Liver (tissue), 9 donors: Measurements from ENCODE around the gene ATP8B3. TPM values are rescaled to one million over a fixed set of nuclear protein-coding genes. Genes with fewer than 3 reads are reported as not detected.
A peak's percentile ranks its signal among the peaks of the same experiment; 100 is the strongest.

Source experiments
- DNase-seq: peaks from one replicate; pipeline ENCODE4 v3.0.0-alpha.2; 2017; ENCODE audit warnings: low spot score
- H3K27ac ChIP-seq, 2 donors: one replicate each; pipeline ENCODE4 v1.7.0; 2013; ENCODE audit warnings: inconsistent platforms in 2 of 2, low read length in 2 of 2, control low read depth in 1 of 2, low read depth in 1 of 2, mild to moderate bottlenecking in 1 of 2
- H3K27me3 ChIP-seq, 4 donors: one replicate each; pipeline versions ENCODE4 v1.6.1 to v1.7.0; 2013; ENCODE audit warnings: low read length in 3 of 4, inconsistent platforms in 1 of 4, mild to moderate bottlenecking in 1 of 4, moderate library complexity in 1 of 4; ENCODE audit not compliant: control insufficient read depth in 4 of 4, insufficient read depth in 4 of 4
- H3K36me3 ChIP-seq, 4 donors: one replicate each; pipeline versions ENCODE4 v1.6.1 to v1.7.0; 2013; ENCODE audit warnings: low read length in 3 of 4, mild to moderate bottlenecking in 3 of 4, low read depth in 1 of 4, moderate library complexity in 1 of 4; ENCODE audit not compliant: control insufficient read depth in 4 of 4, insufficient read depth in 3 of 4
- H3K4me1 ChIP-seq, 4 donors: one replicate each; pipeline versions ENCODE4 v1.6.1 to v1.7.0; 2013; ENCODE audit warnings: low read length in 3 of 4, mild to moderate bottlenecking in 3 of 4, moderate library complexity in 1 of 4; ENCODE audit not compliant: control insufficient read depth in 4 of 4, insufficient read depth in 4 of 4
- H3K4me3 ChIP-seq, 3 donors: one replicate each; pipeline versions ENCODE4 v1.6.1 to v1.7.0; 2013; ENCODE audit warnings: low read length in 3 of 3, control low read depth in 1 of 3, low read depth in 1 of 3, mild to moderate bottlenecking in 1 of 3
- H3K9ac ChIP-seq, 2 donors: one replicate each; pipeline ENCODE4 v1.7.0; 2013; ENCODE audit warnings: low read length in 2 of 2, mild to moderate bottlenecking in 2 of 2, moderate library complexity in 2 of 2, control low read depth in 1 of 2, low read depth in 1 of 2
- H3K9me3 ChIP-seq, 4 donors: one replicate each; pipeline versions ENCODE4 v1.6.1 to v1.7.0; 2013; ENCODE audit warnings: low read length in 3 of 4; ENCODE audit not compliant: control insufficient read depth in 4 of 4
- EGR1 ChIP-seq, 2 donors: IDR thresholded peaks; 2 replicates each; pipeline ENCODE4 v1.6.1; 2016 to 2018; ENCODE audit warnings: antibody characterized with exemption in 2 of 2, low read depth in 2 of 2
- FOXA1 ChIP-seq: IDR thresholded peaks from 2 replicates; pipeline ENCODE4 v1.6.1; 2016; ENCODE audit warnings: antibody characterized with exemption
- FOXA2 ChIP-seq: IDR thresholded peaks from 2 replicates; pipeline ENCODE4 v1.6.1; 2016; ENCODE audit warnings: antibody characterized with exemption
- GABPA ChIP-seq, 2 donors: IDR thresholded peaks in 1 of 2; conservative IDR thresholded peaks in 1 of 2; 2 replicates each; pipeline ENCODE4 v1.6.1; 2016; ENCODE audit warnings: antibody characterized with exemption in 2 of 2, mild to moderate bottlenecking in 1 of 2, moderate library complexity in 1 of 2
- HNF4A ChIP-seq, 2 donors: conservative IDR thresholded peaks; 2 replicates each; pipeline ENCODE4 v1.6.1; 2016; ENCODE audit warnings: antibody characterized with exemption in 2 of 2, mild to moderate bottlenecking in 2 of 2
- HNF4G ChIP-seq: IDR thresholded peaks from 2 replicates; pipeline ENCODE4 v1.6.1; 2016; ENCODE audit warnings: antibody characterized with exemption
- JUND ChIP-seq, 2 donors: IDR thresholded peaks; 2 replicates each; pipeline ENCODE4 v1.6.1; 2016; ENCODE audit warnings: antibody characterized with exemption in 2 of 2
- NR2F2 ChIP-seq: IDR thresholded peaks from 2 replicates; pipeline ENCODE4 v1.6.1; 2016; ENCODE audit warnings: antibody characterized with exemption
- RAD21 ChIP-seq, 2 donors: IDR thresholded peaks; 2 replicates each; pipeline ENCODE4 v1.6.1; 2016; ENCODE audit warnings: antibody characterized with exemption in 2 of 2, mild to moderate bottlenecking in 2 of 2
- SP1 ChIP-seq: IDR thresholded peaks from 2 replicates; pipeline ENCODE4 v1.6.1; 2018; ENCODE audit warnings: antibody characterized with exemption, mild to moderate bottlenecking
- TAF1 ChIP-seq: conservative IDR thresholded peaks from 2 replicates; pipeline ENCODE4 v1.6.1; 2016; ENCODE audit warnings: antibody characterized with exemption, mild to moderate bottlenecking
- YY1 ChIP-seq: IDR thresholded peaks from 2 replicates; pipeline ENCODE4 v1.6.1; 2016; ENCODE audit warnings: antibody characterized with exemption, mild to moderate bottlenecking
- WGBS: extraction: QIAGEN DNeasy Blood & Tissue Kit; methylation state at CpG from one replicate; pipeline ENCODE4 v1.1.7; 2013; 5-methylcytosine and 5-hydroxymethylcytosine counted together
- polyA plus RNA-seq, 2 donors: library from polyadenylated mRNA; stranded (reverse) in 1 of 2; unstranded in 1 of 2; fragments of 200-250 nt in 1 of 2; fragments of >200 nt in 1 of 2; fragmentation: Nextera tagmentation in 1 of 2; extraction: Ambion mirVana in 1 of 2; gene quantifications; one replicate each; pipeline versions ENCODE4 v1.2.1 to v1.2.3, GENCODE V29; 2013 to 2015
- total RNA-seq, 2 donors: library from RNA; depleted of rRNA; stranded (reverse); fragments of >200 nt; gene quantifications; one replicate each; pipeline ENCODE4 v1.2.3, GENCODE V29; 2014
- TF ChIP-seq, protein P1 (sequence below): IDR thresholded peaks from 2 replicates; pipeline ENCODE4 v1.6.1; 2016; ENCODE audit warnings: antibody characterized with exemption
- TF ChIP-seq, protein P2 (sequence below): IDR thresholded peaks from 2 replicates; pipeline ENCODE4 v1.6.1; 2016; ENCODE audit warnings: antibody characterized with exemption
- TF ChIP-seq, protein P3 (sequence below): IDR thresholded peaks from 2 replicates; pipeline ENCODE4 v1.6.1; 2016; ENCODE audit warnings: antibody characterized with exemption, mild to moderate bottlenecking
- TF ChIP-seq, protein P4 (sequence below): IDR thresholded peaks from 2 replicates; pipeline ENCODE4 v1.6.1; 2016; ENCODE audit warnings: antibody characterized with exemption
- TF ChIP-seq, protein P5 (sequence below): fragments of 150-350 bp; IDR thresholded peaks from 2 replicates; pipeline ENCODE4 v1.5.1; 2017; ENCODE audit warnings: improper control_type of control experiment, low read depth, low read length; ENCODE audit not compliant: missing input control
- donor health status: healthy.
- donor health status: healthy.
- donor health status: healthy.
- donor health status: healthy.
- donor health status: healthy.

Gene ATP8B3
- total and polyA plus RNA-seq, 4 donors, result 0.42 to 3.1 (median 0.52) TPM

DNA sequence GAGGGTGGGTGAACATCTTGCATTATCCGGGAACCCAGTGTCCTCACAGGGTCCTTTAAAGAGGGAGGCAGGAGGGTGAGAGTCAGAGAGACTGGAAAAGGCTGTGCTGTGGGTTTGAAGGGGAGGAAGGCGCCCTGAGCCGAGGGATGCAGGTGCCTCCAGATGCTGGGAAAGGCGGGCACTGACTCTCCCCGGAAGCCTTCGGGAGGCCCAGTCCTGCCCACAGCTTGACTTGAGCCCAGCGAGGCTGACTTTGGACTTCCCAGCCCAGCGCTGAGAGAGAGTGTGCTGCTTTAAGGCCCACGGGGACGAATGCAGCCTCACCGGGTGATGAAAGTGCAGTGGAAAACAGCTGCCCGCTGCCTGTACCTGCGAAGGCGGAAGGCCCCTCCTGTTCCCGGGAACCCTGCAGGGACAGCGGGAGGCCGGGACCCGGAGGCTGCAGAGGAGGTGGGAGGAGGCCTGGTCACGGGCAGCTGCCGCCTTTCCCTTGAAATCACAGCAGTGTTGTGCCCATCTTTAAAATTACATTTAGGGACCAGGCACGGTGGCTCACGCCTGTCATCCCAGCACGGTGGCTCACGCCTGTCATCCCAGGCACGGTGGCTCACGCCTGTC lies 20.1 kb upstream of the ATP8B3 start:
- TF ChIP-seq GABPA (IDR thresholded peaks at IDR 0.05 in 1 of 2, conservative IDR thresholded peaks at IDR 0.05 in 1 of 2) (no peak), HNF4A (conservative IDR thresholded peaks at IDR 0.05) (peak; percentile 24 to 32)
- Histone ChIP-seq H3K27me3 (no peaks in the 10 kb centered on the region), H3K27ac (no peak overlapping the region), H3K36me3 (peaks cover 0 to 7% (median 3%) of the 10 kb centered on the region in 4 donors), H3K9me3 (no peaks in the 10 kb centered on the region), H3K4me3 (no peak overlapping the region), H3K9ac (no peak overlapping the region), H3K4me1 (peaks cover 21 to 65% (median 36%) of the 10 kb centered on the region in 4 donors)
- WGBS, result 86% methylated on average over 26 of the region's 26 CpGs
- no peak for DNase-seq

DNA sequence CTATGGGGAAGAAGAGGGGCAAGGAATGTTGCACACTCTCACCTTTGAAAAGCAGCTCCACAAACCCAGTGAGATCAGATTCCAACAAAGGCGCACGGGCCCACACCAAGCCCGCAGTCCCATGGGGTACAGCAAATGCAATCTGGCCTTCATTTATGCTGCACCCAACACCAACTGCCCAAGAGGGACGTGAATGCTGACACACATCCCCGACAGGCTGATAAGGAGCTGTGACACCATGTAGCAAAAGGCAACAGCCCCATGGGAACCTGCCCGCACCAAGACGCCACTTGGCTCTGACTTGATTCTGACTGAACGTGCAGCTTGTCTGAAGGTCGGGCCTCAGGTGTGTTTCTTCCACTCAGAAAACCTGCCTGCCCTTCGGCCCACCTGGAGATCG lies 18.9 kb upstream of the ATP8B3 start:
- Histone ChIP-seq H3K9ac (no peak overlapping the region), H3K27ac (no peak overlapping the region), H3K4me3 (no peak overlapping the region), H3K27me3 (no peaks in the 10 kb centered on the region), H3K9me3 (no peaks in the 10 kb centered on the region), H3K4me1 (peaks cover 22 to 66% (median 36%) of the 10 kb centered on the region in 4 donors), H3K36me3 (peaks cover 0 to 7% (median 3%) of the 10 kb centered on the region in 4 donors)
- TF ChIP-seq, protein P1, sequence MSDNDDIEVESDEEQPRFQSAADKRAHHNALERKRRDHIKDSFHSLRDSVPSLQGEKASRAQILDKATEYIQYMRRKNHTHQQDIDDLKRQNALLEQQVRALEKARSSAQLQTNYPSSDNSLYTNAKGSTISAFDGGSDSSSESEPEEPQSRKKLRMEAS, result no peak
- no peak for TF ChIP-seq FOXA2
- no peak for TF ChIP-seq SP1
- TF ChIP-seq HNF4G, result no peak
- no peak for TF ChIP-seq RAD21 (IDR thresholded peaks at IDR 0.05)
- TF ChIP-seq NR2F2, result no peak
- TF ChIP-seq, protein P2, sequence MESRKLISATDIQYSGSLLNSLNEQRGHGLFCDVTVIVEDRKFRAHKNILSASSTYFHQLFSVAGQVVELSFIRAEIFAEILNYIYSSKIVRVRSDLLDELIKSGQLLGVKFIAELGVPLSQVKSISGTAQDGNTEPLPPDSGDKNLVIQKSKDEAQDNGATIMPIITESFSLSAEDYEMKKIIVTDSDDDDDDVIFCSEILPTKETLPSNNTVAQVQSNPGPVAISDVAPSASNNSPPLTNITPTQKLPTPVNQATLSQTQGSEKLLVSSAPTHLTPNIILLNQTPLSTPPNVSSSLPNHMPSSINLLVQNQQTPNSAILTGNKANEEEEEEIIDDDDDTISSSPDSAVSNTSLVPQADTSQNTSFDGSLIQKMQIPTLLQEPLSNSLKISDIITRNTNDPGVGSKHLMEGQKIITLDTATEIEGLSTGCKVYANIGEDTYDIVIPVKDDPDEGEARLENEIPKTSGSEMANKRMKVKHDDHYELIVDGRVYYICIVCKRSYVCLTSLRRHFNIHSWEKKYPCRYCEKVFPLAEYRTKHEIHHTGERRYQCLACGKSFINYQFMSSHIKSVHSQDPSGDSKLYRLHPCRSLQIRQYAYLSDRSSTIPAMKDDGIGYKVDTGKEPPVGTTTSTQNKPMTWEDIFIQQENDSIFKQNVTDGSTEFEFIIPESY, result no peak
- TF ChIP-seq EGR1 (IDR thresholded peaks at IDR 0.05; ENCODE audit: low read depth in 2 of 2), result no peak
- no peak for TF ChIP-seq JUND (IDR thresholded peaks at IDR 0.05)
- TF ChIP-seq HNF4A (conservative IDR thresholded peaks at IDR 0.05), result no peak
- no peak for TF ChIP-seq GABPA (IDR thresholded peaks at IDR 0.05 in 1 of 2, conservative IDR thresholded peaks at IDR 0.05 in 1 of 2)
- TF ChIP-seq YY1, result no peak
- TF ChIP-seq, protein P3, sequence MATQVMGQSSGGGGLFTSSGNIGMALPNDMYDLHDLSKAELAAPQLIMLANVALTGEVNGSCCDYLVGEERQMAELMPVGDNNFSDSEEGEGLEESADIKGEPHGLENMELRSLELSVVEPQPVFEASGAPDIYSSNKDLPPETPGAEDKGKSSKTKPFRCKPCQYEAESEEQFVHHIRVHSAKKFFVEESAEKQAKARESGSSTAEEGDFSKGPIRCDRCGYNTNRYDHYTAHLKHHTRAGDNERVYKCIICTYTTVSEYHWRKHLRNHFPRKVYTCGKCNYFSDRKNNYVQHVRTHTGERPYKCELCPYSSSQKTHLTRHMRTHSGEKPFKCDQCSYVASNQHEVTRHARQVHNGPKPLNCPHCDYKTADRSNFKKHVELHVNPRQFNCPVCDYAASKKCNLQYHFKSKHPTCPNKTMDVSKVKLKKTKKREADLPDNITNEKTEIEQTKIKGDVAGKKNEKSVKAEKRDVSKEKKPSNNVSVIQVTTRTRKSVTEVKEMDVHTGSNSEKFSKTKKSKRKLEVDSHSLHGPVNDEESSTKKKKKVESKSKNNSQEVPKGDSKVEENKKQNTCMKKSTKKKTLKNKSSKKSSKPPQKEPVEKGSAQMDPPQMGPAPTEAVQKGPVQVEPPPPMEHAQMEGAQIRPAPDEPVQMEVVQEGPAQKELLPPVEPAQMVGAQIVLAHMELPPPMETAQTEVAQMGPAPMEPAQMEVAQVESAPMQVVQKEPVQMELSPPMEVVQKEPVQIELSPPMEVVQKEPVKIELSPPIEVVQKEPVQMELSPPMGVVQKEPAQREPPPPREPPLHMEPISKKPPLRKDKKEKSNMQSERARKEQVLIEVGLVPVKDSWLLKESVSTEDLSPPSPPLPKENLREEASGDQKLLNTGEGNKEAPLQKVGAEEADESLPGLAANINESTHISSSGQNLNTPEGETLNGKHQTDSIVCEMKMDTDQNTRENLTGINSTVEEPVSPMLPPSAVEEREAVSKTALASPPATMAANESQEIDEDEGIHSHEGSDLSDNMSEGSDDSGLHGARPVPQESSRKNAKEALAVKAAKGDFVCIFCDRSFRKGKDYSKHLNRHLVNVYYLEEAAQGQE, result no peak
- TF ChIP-seq, protein P4, sequence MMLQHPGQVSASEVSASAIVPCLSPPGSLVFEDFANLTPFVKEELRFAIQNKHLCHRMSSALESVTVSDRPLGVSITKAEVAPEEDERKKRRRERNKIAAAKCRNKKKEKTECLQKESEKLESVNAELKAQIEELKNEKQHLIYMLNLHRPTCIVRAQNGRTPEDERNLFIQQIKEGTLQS, result no peak
- TF ChIP-seq TAF1, result no peak
- TF ChIP-seq, protein P5, sequence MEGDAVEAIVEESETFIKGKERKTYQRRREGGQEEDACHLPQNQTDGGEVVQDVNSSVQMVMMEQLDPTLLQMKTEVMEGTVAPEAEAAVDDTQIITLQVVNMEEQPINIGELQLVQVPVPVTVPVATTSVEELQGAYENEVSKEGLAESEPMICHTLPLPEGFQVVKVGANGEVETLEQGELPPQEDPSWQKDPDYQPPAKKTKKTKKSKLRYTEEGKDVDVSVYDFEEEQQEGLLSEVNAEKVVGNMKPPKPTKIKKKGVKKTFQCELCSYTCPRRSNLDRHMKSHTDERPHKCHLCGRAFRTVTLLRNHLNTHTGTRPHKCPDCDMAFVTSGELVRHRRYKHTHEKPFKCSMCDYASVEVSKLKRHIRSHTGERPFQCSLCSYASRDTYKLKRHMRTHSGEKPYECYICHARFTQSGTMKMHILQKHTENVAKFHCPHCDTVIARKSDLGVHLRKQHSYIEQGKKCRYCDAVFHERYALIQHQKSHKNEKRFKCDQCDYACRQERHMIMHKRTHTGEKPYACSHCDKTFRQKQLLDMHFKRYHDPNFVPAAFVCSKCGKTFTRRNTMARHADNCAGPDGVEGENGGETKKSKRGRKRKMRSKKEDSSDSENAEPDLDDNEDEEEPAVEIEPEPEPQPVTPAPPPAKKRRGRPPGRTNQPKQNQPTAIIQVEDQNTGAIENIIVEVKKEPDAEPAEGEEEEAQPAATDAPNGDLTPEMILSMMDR, result no peak
- TF ChIP-seq FOXA1, result no peak
- DNase-seq, result no peak
- 93% methylated on average over 11 of the region's 11 CpGs for WGBS
